Bone marrow (tissue), 2 donors: ENCODE measurements around the gene ZBTB32.
A peak's percentile ranks its signal among the peaks of the same experiment; 100 is the strongest.

Experiments used
- DNase-seq, 2 donors: peaks; one replicate each; lab custom pipeline; 2025; lab: John Stamatoyannopoulos, UW

Gene ZBTB32

GRCh38 chr19:35736913-35737886 lies 32.8 kb downstream of the ZBTB32 start:
- DNase-seq, result no peak

- no peak for DNase-seq
Observed at GRCh38 chr19:35738021-35738886, 33.9 kb downstream of the ZBTB32 start.

- DNase-seq, result no peak
Observed at GRCh38 chr19:35738887-35739229, 34.5 kb downstream of the ZBTB32 start.

- DNase-seq, result no peak
Observed at GRCh38 chr19:35739275-35740107, 35.1 kb downstream of the ZBTB32 start.

GRCh38 chr19:35740108-35740422 lies 35.7 kb downstream of the ZBTB32 start:
- DNase-seq, result no peak

GRCh38 chr19:35740423-35741202 lies 36.3 kb downstream of the ZBTB32 start:
- DNase-seq, result peak; percentile 86 to 91

- DNase-seq, result no peak
Observed at GRCh38 chr19:35741203-35741515, 36.8 kb downstream of the ZBTB32 start.

GRCh38 chr19:35742121-35742724 lies 37.9 kb downstream of the ZBTB32 start, which contains the start of gene IGFLR1:
TSS of gene IGFLR1 (minus strand) at chr19:35742452. CDS start at chr19:35741180, 1,272 bp downstream.
- peak; percentile 22 to 51 for DNase-seq

GRCh38 chr19:35743640-35744429 lies 39.5 kb downstream of the ZBTB32 start:
- no peak for DNase-seq

- peak; percentile 88 to 91 for DNase-seq
Observed at GRCh38 chr19:35744430-35745327, 40.3 kb downstream of the ZBTB32 start.

GRCh38 chr19:35745328-35746086 lies 41.1 kb downstream of the ZBTB32 start, which contains the start of the genes PSENEN and U2AF1L4:
TSS of gene PSENEN (plus strand) at chr19:35745651. CDS start at chr19:35745931, 280 bp downstream.
TSS of gene U2AF1L4 (minus strand) at chr19:35745418. CDS start at chr19:35745391, 27 bp downstream.
- DNase-seq, result peak; percentile 88 to 99

GRCh38 chr19:35746087-35746462 lies 41.7 kb downstream of the ZBTB32 start:
- DNase-seq, result no peak

- no peak for DNase-seq
Observed at GRCh38 chr19:35746531-35746930, 42.2 kb downstream of the ZBTB32 start.

GRCh38 chr19:35748106-35749020 lies 44.0 kb downstream of the ZBTB32 start, which contains the start of gene LIN37:
TSS of gene LIN37 (plus strand) at chr19:35748576. CDS start at chr19:35748725, 149 bp downstream.
- DNase-seq, result peak; percentile 86 to 99

GRCh38 chr19:35750167-35750566 lies 45.8 kb downstream of the ZBTB32 start:
- no peak for DNase-seq

GRCh38 chr19:35751839-35752745 lies 47.7 kb downstream of the ZBTB32 start:
- no peak for DNase-seq
